GM10248 (cell line): Measurements from ENCODE around the gene DYNC1H1.
"Not testable (repeated sequence)": the region's sequence is repeated elsewhere in the genome, so short reads cannot be mapped to it uniquely, and the experiment has no call there.

Experiments
- CTCF ChIA-PET: fragments of 300-600 bp; sonication (Branson Sonifier 250); formaldehyde crosslinking; extraction: SDS; loops from one replicate; lab custom pipeline; 2021; ENCODE audit warnings: antibody characterized with exemption; lab: Yijun Ruan, JAX
- POLR2A ChIA-PET: fragments of 350-650 bp; sonication (Branson Sonifier 250); formaldehyde crosslinking; extraction: SDS; loops from one replicate; lab custom pipeline; 2020; ENCODE audit warnings: antibody characterized with exemption; lab: Yijun Ruan, JAX
- DNase-seq: peaks from one replicate; pipeline ENCODE4 v3.0.0; 2012; ENCODE audit errors: extremely low spot score
- TF ChIP-seq, protein P1 (sequence below): IDR thresholded peaks from 2 replicates; pipeline ENCODE4 v1.5.1; 2012; ENCODE audit warnings: mild to moderate bottlenecking, low read depth; ENCODE audit errors: extremely low read depth, missing control alignments, control extremely low read depth

The DYNC1H1 gene

GRCh38 chr14:102057480-102058114, 93.2 kb downstream of the DYNC1H1 start:
- ChIA-PET CTCF (interaction anchor here (1.2 to 1.3 kb wide), 2 partner anchors 8 to 18 kb away, joined by 3 to 5 read pairs; no protein-coding TSS in a partner anchor), POLR2A (interaction anchor here (1.3 kb wide), 1 partner anchor 27 kb away, joined by 4 read pairs; no protein-coding TSS in a partner anchor)
- TF ChIP-seq, protein P1, sequence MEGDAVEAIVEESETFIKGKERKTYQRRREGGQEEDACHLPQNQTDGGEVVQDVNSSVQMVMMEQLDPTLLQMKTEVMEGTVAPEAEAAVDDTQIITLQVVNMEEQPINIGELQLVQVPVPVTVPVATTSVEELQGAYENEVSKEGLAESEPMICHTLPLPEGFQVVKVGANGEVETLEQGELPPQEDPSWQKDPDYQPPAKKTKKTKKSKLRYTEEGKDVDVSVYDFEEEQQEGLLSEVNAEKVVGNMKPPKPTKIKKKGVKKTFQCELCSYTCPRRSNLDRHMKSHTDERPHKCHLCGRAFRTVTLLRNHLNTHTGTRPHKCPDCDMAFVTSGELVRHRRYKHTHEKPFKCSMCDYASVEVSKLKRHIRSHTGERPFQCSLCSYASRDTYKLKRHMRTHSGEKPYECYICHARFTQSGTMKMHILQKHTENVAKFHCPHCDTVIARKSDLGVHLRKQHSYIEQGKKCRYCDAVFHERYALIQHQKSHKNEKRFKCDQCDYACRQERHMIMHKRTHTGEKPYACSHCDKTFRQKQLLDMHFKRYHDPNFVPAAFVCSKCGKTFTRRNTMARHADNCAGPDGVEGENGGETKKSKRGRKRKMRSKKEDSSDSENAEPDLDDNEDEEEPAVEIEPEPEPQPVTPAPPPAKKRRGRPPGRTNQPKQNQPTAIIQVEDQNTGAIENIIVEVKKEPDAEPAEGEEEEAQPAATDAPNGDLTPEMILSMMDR, result no peak

DNA sequence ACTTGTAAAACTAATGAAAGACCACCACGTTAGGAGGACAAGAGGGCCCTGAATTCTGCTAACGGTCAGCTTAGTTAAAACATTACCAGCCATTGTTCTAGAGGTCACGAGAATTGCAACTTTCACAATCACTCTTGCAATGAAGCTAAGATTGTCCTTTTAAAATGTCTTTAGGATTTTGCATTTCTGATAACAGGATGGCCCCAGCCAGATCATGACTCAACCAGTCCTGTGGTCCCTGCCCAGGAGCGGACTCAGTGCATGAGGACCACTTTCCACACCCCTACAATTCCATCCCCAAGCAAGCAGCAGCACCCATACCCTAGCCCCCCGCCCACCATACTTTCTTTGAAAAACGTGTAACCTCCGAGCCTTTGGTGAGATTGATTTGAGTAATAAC, 93.8 kb downstream of the DYNC1H1 start:
- ChIA-PET POLR2A (interaction anchor here (0.5 to 1.3 kb wide), 2 partner anchors 13 to 26 kb away, joined by 3 to 4 read pairs; no protein-coding TSS in a partner anchor), CTCF (interaction anchor here (1.2 to 1.3 kb wide), 2 partner anchors 8 to 17 kb away, joined by 3 to 5 read pairs; no protein-coding TSS in a partner anchor)
- TF ChIP-seq, protein P1, result no peak
- no peak for DNase-seq

More at GRCh38 chr14:102057480-102058114, 93.2 kb downstream of the DYNC1H1 start:
- DNase-seq, result no peak

DNA sequence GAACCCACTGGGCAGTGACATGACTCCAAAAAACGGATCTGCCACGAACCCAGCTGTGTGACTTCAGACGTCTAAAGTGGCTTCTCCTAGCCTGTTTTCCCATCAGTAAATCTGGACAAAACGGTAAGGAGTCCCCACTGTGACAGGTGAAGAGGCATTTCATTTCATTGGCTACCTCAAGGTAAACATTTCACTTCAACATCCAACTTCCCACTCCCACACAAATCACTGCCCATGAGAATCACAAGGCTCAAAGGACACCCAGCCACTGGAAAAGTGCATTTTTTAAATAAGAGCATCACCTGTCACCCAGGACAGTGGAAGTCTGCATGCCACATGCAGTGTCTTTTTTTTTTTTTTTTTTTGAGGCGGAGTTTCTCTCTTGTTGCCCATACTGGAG, 94.6 kb downstream of the DYNC1H1 start:
- CTCF ChIA-PET, result interaction anchor here (0.7 to 1.3 kb wide), 3 partner anchors 9 to 17 kb away, joined by 3 to 5 read pairs (median 3); no protein-coding TSS in a partner anchor
- POLR2A ChIA-PET, result interaction anchor here (0.6 to 0.9 kb wide), 2 partner anchors 8 to 13 kb away, joined by 4 read pairs; no protein-coding TSS in a partner anchor
- DNase-seq, result no peak
- TF ChIP-seq, protein P1, result no peak

DNA sequence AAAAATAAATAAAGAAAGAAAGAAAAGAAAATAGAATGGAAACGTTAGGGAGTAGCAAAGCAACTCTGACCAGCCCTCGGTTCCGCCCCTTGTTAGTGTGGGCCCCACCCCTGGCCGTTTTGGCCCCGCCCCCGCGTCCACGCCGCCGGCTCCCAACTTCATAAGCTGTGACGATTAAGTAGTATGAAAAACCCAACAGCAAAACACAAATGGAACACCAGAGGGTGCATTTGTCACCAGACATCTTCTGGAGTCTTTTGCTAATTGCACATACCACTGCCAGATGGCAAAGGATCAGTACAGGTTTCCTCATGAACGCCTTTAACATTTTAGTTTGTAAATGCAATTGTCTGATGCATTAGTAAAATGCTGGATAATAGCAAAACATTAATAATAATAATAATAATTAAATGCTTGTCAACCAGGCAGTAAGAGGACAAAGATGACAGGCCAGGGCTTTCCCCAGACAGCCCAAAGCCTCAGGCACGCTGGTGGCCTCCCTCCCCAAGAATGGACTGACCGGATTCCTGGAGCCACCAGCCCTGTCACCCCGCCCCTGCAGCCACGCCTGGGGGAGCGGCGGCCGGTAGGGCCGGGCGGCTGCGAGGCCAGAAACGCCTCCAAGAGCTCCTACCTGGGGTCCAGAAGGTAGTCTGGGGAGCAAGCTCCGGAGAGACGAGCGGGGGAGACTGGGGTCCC, 98.9 kb downstream of the DYNC1H1 start:
- POLR2A ChIA-PET, result interaction anchor here (0.6 kb wide), 1 partner anchor 272 kb away, joined by 3 read pairs; no protein-coding TSS in a partner anchor
- CTCF ChIA-PET, result interaction anchor here (1.0 to 2.0 kb wide), 5 partner anchors 13 to 251 kb away, joined by 3 to 9 read pairs (median 4); no protein-coding TSS in a partner anchor
- peak; percentile 71 for DNase-seq
- TF ChIP-seq, protein P1, result peak; percentile 16

DNA sequence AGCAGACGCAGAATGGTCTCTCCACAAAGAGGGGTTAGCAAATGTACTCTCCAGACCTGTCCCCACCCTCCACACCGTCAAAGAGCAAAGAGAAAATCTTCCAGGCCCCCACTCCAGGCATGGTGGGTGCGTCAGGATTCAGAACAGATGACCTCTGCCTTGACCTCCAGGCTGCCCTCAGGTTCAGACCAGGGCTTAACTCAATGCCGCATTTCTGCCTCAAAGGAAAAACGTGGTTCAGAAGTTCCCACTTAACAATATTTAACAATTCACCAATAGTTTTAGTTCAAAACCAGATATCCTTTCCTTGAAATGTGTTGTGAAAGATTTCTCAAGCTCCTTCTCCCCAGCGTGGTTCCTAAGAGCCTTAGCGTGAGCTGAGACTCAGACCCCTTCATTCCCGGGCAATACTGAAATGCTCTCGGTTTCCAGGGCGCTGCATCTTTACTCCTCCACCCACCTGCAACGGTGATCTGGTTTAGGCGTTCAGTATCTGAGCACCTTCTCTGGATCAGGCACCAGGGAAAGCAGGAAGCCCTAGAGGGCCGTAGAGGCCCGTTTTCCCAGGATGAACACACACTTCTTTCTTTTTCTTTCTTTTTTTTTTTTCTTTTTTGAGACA, 99.5 kb downstream of the DYNC1H1 start:
- no peak for DNase-seq
- ChIA-PET POLR2A (no interaction called here), CTCF (interaction anchor here (1.2 to 2.0 kb wide), 4 partner anchors 11 to 33 kb away, joined by 3 to 9 read pairs (median 4); no protein-coding TSS in a partner anchor)
- TF ChIP-seq, protein P1, result no peak

GRCh38 chr14:102064590-102064989, 100.2 kb downstream of the DYNC1H1 start:
- DNase-seq, POLR2A ChIA-PET: not testable (repeated sequence)
- CTCF ChIA-PET, result interaction anchor here (1.4 to 2.0 kb wide), 2 partner anchors 11 to 32 kb away, joined by 3 to 9 read pairs; no protein-coding TSS in a partner anchor
